RCC 7860 (cell line): ENCODE measurements around the gene MED27.

Experiments
- DNase-seq: peaks from one replicate; pipeline ENCODE4 v3.0.0-alpha.2; 2015; ENCODE audit warnings: low spot score
- FAIRE-seq: peaks from 2 replicates; lab custom pipeline; 2012; peaks lifted over from hg19 to GRCh38; lab: Jason Lieb, UNC

MED27 gene

DNA sequence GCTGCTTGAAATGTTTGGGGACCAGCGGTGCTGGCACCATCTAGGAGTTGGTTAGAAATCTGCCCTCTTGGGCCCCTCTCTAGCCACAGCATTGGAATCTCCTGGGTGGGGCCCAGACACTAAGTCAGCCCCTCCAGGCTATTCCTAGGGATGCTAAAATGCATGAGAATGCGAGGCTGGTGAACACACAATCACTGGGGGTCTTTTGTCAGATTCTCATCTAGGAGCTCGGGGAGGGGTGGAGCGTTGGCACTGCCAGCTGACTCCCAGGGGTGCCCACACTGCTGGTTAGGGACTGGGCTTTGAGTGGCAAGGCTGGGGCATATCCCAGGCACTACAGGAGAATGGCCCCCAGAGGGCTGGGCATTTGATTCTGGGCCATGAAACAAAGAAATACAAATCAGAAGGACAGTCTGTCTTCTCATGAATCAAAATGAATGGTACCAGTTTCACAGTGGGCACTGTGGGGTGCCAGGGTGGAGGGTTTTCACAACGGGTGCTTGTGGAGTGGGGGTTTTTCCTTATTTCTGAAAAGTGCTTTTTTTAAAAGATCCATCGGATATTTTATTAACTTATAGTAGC lies 212.0 kb downstream of the MED27 start:
- no peak for DNase-seq
- FAIRE-seq = no peak

DNA sequence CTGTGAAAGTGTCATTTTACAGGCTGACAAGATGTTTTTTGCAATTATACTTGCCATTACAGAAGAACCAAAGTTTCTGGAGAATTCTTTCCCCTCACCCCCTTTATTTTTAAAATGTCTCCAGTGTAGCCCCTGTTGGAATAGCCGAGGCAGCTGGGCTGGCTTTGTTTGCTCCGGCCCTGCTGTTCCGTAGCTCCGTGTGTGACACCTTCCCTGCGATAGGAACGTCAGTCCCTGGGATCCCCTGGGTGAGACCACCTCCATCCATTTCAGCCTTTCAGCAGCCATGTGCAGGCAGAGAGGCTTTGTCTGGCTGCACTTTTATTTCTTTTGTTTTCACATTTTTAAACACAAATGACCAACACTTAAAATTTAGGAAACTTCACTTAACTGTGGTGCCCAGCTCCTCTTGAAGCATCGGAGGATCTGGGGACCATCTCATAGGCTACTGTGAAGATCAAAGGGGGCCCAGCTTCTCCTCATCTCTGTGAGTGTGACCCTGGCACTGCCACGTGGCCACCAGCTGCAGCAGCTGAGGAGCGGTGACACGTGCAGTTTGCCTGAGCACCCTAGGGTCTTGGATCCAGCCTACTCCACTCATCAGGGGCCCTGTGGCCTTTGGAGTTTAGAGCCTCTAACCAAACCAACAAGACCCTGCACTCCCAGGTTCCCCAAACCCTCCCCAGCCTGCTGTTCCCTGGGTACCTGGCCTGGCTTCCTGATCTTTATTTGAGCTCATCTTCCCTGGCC lies 214.0 kb downstream of the MED27 start:
- FAIRE-seq (no peak), DNase-seq (no peak)

DNA sequence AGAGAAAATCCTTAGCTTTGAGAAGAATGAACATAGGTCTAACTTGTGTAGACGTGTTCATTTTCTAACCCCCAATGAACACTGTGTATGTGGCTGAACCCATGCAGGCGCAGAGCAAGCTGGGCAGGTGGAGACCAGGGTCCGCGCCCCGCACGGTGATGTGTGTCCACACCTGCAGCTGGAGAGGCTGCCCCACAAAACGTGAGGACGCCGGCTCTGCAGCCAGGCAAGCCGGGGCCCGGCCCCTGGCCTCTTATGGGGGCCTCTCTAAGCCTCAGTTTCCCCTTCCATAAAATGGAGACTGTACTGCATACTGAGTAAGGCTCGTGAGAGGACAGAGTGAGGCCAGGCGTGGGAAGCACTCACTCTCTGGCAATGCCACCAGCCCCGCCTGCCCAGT lies 215.1 kb downstream of the MED27 start:
- DNase-seq (no peak), FAIRE-seq (no peak)

DNA sequence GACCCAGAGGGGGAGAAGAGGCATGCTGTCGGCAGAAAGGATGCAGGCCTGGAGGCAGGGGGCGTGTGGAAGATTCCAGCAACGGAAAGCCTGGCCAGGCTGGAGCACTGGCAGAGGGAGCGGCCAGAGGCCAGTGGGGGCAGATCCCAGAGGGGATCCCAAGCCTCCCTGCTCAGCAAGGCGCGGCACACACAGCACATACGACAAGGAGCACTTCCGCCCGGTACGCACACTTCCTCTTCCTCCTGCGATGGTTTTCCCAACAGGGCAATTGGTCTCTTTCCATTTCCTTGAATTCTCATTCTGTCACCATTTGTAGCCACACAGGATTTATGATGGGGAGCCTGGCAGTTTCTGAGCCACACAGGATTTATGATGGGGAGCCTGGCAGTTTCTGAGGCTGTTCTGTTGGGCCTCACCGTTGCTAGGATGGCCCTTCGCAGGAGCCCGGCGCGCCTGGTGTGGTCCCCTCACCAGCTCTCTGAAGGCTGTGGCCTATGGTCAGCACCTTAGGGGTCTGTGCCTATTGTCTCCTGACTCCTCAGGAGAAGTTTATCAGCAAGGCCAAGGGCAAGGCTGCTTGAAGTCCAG lies 216.3 kb downstream of the MED27 start:
- DNase-seq = no peak
- FAIRE-seq = no peak

DNA sequence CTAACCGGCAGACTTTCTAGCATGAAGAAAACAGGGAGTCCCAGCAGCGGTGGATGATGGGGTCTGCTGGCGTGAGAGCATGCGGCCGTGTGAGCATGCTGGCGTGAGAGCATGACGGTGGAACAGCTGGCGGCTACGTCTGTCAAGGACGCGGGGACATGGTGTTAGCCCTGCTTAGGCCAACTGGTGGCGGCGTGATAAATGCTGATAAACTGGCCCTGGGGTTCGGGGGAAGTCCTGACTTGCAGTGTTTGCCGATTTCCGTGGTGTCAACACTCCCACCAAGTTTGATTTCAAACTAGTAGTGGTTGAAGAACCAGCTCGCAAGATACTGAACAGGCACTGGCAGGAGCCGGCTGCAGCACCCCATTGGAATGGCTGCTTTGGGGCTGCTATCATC lies 217.4 kb downstream of the MED27 start:
- DNase-seq (no peak), FAIRE-seq (no peak)

DNA sequence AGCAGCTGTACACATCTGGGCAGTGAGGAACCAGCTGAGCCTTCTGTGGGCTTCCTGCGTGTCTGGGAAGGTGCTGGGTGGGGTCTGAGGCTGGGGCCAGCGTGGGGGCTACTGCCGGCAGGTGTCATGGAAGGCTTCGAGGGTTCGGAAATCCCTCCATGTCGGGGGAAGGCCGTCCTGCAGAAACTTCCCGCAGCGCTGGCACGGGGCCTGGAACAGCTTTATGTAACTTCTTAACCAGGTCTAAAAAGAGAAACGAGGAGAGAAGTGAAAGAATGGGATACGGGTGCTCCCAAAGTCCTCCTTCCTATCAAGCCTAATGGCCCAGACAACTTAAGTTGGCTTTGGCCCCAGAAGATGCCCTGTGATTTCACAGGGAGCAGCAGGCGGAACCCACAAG lies 219.2 kb downstream of the MED27 start:
- DNase-seq (no peak), FAIRE-seq (no peak)

DNA sequence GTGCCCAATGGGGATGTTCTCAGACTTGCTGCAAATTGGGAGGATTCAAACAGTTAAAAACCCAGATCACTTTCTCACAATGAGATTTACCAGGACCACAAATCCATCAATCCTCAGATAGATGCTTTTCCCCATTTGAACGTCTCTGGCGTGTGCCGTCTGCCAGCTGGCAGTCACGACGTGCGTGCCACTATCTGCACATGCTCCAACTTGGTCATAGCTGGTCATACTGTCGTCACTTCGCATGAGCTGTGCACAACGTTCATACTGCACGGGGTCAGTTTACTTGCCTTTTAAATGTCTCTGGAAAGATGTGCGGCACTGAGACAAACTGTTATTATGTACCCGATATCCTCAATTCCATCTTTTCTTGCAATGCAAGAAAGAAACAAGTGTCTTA lies 221.5 kb downstream of the MED27 start:
- FAIRE-seq = no peak
- DNase-seq = no peak

DNA sequence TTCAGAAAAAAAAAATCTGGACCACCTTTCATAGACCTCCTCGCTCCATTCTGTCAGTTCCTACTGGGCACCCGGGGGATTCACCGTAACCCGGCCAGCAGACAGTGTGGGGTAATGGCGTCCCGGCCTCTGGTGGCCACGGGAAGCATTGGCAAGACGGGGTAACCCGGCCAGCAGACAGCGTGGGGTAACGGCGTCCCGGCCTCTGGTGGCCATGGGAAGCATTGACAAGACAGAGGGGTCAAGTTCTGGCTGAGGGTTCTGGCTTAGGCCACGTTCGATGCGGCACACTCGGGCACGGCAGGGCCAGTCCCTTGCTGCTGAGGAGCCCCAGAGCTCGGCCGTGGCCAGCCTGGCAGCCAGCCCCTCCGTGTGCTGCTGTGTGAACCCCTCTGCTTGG lies 223.6 kb downstream of the MED27 start:
- FAIRE-seq (no peak), DNase-seq (no peak)

DNA sequence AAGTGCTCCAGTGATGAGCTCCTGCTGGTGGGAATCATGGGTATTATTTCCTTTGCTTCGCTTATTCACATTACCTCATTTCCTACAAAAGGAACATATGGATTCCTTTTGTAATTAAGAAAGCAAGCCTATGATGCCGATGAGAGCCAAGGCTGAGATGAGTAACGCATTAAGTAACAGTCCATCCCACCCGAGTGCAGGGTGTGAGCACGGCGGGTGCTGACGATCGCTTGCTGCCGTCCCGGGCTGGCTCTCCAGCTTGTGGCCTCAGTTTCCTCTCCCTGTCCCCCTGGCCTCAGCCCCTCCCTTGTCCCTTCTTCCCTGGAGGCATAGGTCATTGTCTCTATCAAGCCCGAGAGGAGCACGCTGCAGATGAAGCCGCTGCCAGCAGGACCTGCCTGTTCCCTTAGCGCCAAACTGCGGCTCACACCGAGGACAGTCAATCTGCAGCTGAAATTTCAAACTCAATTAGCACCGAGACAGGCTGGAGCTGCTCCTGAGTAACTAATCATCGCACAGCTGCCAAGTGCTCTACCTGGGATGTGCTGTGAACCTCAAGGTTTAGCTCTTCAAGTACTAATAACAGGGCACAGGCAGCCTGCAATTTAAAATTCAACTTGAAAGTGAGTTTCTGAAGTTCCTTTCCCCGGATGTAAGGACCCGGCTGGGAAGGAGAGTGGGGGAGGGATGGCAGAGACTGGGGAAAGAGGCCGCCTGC lies 224.6 kb downstream of the MED27 start:
- FAIRE-seq (no peak), DNase-seq (no peak)

DNA sequence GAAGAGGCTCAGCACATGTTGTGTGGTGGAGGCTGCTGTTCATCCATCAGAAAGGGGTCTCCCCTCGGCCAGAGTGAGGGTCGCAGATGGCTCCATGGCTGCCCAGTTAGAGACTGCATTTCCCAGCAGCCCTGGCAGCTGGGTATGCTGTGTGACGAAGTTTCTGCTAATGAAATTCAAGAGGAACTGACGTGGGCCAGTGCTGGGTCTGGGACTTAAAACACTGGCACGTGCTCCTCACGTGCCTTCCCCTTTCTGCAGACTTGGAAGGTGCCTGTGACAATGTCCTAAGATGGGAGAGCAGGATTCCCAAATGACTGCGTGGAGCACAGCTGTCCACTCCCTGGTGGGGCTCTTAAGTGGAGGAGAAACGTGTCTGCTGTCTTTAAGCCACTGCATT lies 225.3 kb downstream of the MED27 start:
- no peak for DNase-seq
- FAIRE-seq = no peak

DNA sequence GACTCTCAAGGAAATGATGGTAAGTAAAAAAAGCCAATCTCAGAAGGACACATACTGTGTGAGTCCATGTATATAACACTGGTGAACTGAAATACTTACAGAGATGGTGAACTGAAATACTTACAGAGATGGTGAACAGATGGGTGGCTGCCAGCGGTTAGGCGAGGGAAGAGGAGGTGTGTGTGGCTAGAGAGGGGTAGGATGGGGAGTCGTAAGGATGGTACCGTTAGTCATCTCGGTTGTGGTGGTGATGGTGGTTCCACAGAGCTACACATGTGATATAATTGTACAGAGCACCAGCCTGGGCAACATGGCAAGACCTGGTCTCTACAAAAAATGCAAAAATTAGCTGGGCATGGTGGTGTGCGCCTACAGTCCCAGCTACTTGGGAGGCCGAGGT lies 226.2 kb downstream of the MED27 start:
- DNase-seq (no peak), FAIRE-seq (no peak)

DNA sequence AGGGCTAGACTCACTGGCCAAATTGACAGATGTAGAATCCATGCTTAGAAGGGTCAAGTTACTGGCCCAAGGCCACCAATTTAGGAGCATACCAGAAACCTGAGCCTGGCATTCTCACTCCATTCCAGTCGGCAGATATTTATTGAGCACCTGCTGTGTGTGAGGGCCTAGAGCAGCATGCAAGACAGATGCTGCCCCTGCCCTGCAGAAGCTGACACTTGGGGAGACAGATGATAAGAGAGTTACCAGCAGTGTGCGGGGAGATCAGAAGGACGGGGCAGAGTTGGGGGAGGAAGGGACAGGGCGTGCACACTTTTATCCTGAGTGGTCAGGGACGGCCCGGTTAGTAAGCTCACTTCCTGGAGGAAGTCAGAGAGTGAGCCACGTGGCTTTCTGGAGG lies 228.3 kb downstream of the MED27 start:
- FAIRE-seq (no peak), DNase-seq (no peak)

DNA sequence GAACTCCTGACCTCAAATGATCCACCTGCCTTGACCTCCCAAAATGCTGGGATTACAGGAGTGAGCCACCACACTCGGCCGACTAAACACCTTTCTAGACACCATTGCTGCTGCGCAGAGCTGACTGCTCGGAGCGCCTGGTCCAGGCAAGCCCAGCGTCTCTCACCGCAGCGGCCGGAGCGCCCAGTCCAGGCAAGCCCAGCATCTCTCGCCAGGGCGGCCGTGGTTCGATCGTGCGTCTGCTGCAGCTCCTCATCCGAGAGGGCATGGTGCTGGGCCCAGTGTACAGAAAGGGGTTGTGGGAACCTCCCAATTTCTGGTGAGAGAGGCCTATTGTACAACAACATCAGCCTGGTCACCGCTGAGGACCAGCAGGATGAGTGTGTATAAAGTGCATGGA lies 230.3 kb downstream of the MED27 start:
- FAIRE-seq (no peak), DNase-seq (no peak)

DNA sequence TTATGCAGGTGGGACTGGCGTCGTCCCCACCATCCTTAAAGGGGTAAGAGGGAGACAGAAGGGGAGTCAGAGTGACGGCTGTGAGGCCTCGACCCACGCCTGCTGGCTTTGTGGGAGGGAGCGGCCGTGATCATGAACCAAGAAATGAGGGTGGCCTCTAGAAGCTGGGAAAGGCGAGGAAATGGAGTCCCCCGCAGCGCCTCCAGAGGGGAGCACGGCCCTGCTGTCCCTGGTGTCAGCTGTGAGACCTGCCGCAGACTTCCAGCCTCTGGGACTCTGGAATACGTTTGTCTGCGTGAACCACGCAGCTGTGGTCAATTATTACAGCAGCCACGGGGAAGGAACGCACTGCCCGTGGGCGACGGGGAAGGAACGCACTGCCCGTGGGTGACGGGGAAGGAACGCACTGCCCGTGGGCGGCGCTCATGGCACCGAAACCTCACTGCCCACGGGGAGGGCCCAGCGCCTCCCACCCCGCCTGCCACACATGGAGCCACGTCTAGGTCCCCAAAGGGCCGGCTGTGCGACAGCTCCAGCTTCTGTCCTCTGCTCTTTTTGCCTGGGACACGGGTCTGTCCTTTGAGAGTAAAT lies 231.0 kb downstream of the MED27 start:
- no peak for FAIRE-seq

DNA sequence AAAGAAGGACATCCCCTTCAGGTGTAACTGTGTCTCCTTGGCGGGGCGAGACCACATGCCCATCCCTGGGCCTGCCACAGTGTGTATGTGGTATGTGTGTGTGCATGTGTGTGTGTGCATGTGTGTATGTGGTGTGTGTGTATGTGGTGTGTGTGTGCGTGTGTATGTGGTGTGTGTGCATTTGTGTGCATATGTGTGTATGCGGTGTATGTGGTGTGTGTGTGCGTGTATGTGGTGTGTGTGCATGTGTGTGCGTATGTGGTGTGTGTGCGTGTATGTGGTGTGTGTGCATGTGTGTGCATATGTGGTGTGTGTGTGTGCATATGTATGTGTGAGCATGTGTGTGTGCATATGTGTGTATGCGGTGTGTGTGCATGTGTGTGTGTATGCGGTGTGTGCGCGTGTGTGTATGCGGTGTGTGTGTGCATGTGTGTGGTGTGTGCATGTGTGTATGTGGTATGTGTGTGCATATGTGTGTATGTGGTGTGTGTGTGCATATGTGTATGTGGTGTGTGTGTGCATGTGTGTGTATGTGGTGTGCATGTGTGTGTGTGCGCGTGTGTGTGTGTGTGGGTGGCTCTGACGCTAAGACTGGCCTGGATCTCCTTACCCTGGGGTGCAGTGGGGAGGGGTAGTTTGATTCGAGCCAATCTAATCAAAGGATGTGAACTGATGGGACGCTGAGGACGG lies 231.9 kb downstream of the MED27 start:
- no peak for FAIRE-seq
- no peak for DNase-seq

More for the DNA sequence above, 231.0 kb downstream of the MED27 start:
- no peak for DNase-seq

DNA sequence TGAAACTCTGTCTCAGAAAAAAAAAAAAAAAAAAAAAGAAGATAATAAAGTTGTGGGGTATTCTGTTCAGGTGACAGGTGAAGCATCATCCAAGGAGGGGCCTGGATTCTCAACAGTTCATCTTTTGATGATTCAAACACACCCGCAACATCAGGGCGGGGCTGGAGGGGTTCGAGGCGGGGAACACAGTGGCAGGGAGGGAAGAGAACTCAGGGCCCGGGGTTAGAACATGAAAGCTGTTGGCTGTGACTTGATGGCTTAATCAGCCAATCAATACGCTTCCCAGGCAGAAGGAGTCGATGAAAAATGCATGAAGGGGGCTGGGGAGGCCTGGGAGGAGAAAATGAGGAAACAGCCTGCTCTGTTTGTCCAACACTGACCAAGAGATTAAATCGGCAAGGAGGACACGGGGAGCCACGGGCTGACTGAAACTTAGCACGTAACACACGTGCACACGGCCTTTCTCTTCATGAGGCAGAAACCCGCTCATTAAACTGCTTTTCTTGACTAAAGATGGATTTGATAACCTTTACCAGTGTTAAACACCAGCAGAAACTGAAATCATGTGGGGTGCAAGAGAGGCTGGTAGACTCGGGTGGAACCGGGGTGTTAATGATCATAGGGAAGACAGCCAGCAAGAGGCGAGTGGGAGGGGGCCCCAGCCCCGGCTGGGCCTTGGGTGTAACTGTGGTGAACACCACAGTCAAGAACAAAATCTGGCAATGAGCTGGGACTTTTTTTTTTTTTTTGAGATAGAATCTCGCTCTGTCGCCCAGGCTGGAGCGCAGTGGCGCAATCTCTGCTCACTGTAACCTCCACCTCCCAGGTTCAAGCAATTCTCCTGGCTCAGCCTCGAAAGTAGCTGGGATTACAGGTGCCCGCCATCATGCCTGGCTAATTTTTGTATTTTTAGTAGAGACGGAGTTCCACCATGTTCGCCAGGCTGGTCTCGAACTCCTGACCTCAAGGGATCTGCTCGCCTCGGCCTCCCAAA lies 234.1 kb downstream of the MED27 start:
- DNase-seq (no peak), FAIRE-seq (no peak)

DNA sequence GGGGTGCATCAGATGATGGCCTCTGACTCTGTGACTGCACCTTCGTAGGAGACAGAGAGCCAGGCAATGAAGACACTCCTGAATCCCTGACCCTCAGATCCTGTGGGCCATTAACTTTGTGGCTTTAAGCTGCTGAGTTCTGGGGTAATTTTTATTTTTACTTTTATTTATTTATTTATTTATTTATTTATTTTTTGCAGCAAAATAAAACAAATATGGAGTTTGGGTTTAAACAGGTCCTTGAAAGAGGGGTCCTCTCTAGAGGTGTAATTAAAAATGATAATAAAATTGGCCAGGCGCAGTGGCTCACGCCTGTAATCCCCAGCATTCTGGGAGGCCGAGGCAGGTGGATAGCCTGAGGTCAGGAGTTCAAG lies 234.9 kb downstream of the MED27 start:
- DNase-seq (no peak), FAIRE-seq (no peak)

DNA sequence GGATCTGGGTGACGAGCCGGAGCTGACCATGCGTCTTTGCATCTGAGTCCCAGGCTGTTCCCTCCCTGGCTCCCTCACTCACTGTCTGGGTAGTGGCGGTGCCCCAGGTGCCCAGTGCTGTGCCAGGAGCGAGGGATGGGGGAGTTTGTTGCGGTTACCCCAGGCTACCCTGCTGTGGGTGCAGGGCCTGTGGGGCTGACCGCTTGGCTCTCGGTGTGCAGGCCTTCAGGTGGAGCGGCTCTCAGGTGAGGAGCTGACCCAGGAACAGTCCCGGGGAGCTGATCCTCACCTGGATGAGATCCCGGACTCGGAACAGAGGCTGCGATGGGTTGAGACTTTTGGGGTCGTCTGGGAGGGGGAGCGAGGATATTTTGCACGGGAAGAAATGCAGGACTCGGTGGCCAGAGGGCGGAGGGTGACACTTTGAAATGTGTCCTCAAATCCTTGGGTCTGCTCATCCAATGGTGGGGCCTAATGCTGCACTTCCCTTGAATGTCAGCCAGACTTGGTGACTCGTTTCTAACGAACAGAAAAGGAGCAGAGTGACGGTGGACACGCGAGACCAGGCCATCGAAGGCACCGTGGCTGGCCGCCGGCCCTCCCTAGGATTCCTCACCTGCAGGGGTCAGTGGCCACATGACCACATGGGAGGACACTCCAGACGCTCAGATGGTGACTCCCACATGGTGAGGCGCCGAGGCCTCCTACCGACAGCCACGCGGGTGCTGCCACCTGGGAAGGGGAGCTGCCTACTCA lies 235.5 kb downstream of the MED27 start:
- no peak for DNase-seq
- FAIRE-seq = no peak

DNA sequence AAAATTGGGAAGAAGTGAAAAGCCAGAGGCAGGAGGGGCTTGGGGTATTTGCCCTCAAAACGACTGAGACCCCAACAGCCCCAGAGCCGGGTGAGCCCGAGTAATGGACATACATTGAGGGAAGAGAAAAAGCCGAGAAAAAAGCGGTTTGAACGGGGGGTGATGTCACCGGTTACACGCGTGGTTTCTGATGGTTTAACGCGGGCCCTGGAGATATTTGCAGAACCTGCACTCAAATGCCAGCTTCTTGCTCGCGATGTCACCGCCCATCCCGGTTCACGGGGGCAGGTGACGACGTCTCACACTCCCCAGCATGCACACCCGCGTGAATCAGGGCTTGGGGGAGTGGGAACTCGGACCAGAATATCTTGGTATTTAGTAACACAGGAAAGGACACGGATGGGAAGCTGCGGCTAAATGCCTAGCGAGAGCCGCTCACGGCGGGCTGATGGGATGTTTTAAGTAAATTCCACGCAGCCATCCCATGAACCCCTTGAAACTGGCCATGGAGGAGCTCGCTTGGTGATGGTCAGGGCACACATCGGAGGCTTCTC lies 237.8 kb downstream of the MED27 start:
- DNase-seq (no peak), FAIRE-seq (no peak)
